Measurements from ENCODE around the gene FYN.

- TF ChIP-seq CTCF (IDR thresholded peaks at IDR 0.05 in 2 of 3, conservative IDR thresholded peaks at IDR 0.05 in 1 of 3; ENCODE audit: control insufficient read depth in 2 of 3, extremely low read depth in 1 of 3, insufficient read depth in 1 of 3, low read depth in 3 of 3, low read length in 3 of 3) (no peak), EP300 (IDR thresholded peaks at IDR 0.05; ENCODE audit: borderline replicate concordance in 1 of 2, control insufficient read depth in 1 of 2, low read depth in 2 of 2, low read length in 2 of 2) (0 out of 4 replicates have a peak, but pooled peaks of 1 of the 2 experiments have one; percentile 12), FOXM1 (IDR thresholded peaks at IDR 0.05; ENCODE audit: low read depth, low read length) (no peak), YY1 (IDR thresholded peaks at IDR 0.05; ENCODE audit: low read depth, low read length) (no peak), ZZZ3 (IDR thresholded peaks at IDR 0.05; ENCODE audit: control insufficient read depth, insufficient read length, low read depth) (no peak), ESRRA (IDR thresholded peaks at IDR 0.05; ENCODE audit: low read length) (no peak), GABPA (IDR thresholded peaks at IDR 0.05; ENCODE audit: low read depth) (no peak), HDAC6 (IDR thresholded peaks at IDR 0.05; ENCODE audit: unreplicated experiment) (no peak), RAD21 (IDR thresholded peaks at IDR 0.05; ENCODE audit: insufficient read depth, low read depth, low read length) (no peak), ATF3 (IDR thresholded peaks at IDR 0.05; ENCODE audit: borderline replicate concordance, extremely low read depth, low read depth, low read length) (no peak), POLR2A (IDR thresholded peaks at IDR 0.05; ENCODE audit: low read depth, low read length) (no peak)
- TF ChIP-seq, protein P1, sequence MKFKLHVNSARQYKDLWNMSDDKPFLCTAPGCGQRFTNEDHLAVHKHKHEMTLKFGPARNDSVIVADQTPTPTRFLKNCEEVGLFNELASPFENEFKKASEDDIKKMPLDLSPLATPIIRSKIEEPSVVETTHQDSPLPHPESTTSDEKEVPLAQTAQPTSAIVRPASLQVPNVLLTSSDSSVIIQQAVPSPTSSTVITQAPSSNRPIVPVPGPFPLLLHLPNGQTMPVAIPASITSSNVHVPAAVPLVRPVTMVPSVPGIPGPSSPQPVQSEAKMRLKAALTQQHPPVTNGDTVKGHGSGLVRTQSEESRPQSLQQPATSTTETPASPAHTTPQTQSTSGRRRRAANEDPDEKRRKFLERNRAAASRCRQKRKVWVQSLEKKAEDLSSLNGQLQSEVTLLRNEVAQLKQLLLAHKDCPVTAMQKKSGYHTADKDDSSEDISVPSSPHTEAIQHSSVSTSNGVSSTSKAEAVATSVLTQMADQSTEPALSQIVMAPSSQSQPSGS (IDR thresholded peaks at IDR 0.05; ENCODE audit: low read length): 0 out of 2 replicates have a peak, but pooled peaks have one; percentile 27
Observed at GRCh38 chr6:111846492-111847409, 26.5 kb downstream of the FYN start.
